Right lobe of liver (tissue), 4 donors: ENCODE data around the gene MMD2.

Source experiments
- POLR2A ChIP-seq: fragments of 450-650 bp; IDR thresholded peaks from one replicate; pipeline ENCODE4 v1.6.1; 2017; ENCODE audit warnings: antibody characterized with exemption, mild to moderate bottlenecking
- TF ChIP-seq, protein P1 (sequence below), 4 donors: fragments of 200-600 bp in 3 of 4; fragments of 450-650 bp in 1 of 4; IDR thresholded peaks; one replicate each; pipeline versions ENCODE4 v1.5.1 to v1.8.0; 2016 to 2022; ENCODE audit warnings: antibody characterized with exemption in 4 of 4, mild to moderate bottlenecking in 2 of 4
- donor health status: DM: no; HTN: no; CAD: no.
- donor health status: DM: no; HTN: no; CAD: no.
- donor health status: DM: no; HTN: yes; CAD: no.

DNA sequence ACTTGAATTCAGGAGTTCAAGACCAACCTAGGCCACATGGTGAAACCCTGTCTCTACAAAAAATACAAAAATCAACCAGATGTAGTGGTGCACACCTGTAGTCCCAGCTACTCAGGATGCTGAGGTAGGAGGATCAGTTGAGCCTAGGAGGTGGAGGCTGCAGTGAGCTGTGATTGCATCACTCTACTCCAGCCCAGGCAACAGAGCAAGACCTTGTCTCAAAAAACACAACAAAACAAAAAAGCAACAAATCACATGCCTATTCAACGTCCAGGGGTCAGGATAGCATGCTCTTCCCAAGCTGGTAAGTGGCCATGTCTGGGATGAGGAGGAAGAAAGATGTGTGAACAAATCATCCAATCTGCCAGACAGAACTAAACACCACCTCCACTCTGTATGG, 69.3 kb downstream of the MMD2 start:
- no peak for TF ChIP-seq POLR2A
- TF ChIP-seq, protein P1, sequence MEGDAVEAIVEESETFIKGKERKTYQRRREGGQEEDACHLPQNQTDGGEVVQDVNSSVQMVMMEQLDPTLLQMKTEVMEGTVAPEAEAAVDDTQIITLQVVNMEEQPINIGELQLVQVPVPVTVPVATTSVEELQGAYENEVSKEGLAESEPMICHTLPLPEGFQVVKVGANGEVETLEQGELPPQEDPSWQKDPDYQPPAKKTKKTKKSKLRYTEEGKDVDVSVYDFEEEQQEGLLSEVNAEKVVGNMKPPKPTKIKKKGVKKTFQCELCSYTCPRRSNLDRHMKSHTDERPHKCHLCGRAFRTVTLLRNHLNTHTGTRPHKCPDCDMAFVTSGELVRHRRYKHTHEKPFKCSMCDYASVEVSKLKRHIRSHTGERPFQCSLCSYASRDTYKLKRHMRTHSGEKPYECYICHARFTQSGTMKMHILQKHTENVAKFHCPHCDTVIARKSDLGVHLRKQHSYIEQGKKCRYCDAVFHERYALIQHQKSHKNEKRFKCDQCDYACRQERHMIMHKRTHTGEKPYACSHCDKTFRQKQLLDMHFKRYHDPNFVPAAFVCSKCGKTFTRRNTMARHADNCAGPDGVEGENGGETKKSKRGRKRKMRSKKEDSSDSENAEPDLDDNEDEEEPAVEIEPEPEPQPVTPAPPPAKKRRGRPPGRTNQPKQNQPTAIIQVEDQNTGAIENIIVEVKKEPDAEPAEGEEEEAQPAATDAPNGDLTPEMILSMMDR (IDR thresholded peaks at IDR 0.05), result no peak
